KOPT-K1 (cell line): Measurements from ENCODE around the gene SFRP5.

Experiments
- H3K27ac ChIP-seq: fragments of 200-600 bp; sonication (generic); 2 replicates; pipeline ENCODE4 v1.5.1; 2016; ENCODE audit warnings: antibody characterized with exemption, mild to moderate bottlenecking, low read depth, low read length; ENCODE audit not compliant: poor library complexity, severe bottlenecking
- H3K36me3 ChIP-seq: fragments of 200-600 bp; sonication (generic); 2 replicates; pipeline ENCODE4 v1.5.1; 2017; ENCODE audit warnings: antibody characterized with exemption, mild to moderate bottlenecking, low read length, moderate library complexity; ENCODE audit not compliant: insufficient read depth
- H3K9me3 ChIP-seq: fragments of 200-600 bp; sonication (generic); 2 replicates; pipeline ENCODE4 v1.5.1; 2017; ENCODE audit warnings: antibody characterized with exemption, low read length, mild to moderate bottlenecking; ENCODE audit not compliant: insufficient read depth, poor library complexity, severe bottlenecking

SFRP5 gene

DNA sequence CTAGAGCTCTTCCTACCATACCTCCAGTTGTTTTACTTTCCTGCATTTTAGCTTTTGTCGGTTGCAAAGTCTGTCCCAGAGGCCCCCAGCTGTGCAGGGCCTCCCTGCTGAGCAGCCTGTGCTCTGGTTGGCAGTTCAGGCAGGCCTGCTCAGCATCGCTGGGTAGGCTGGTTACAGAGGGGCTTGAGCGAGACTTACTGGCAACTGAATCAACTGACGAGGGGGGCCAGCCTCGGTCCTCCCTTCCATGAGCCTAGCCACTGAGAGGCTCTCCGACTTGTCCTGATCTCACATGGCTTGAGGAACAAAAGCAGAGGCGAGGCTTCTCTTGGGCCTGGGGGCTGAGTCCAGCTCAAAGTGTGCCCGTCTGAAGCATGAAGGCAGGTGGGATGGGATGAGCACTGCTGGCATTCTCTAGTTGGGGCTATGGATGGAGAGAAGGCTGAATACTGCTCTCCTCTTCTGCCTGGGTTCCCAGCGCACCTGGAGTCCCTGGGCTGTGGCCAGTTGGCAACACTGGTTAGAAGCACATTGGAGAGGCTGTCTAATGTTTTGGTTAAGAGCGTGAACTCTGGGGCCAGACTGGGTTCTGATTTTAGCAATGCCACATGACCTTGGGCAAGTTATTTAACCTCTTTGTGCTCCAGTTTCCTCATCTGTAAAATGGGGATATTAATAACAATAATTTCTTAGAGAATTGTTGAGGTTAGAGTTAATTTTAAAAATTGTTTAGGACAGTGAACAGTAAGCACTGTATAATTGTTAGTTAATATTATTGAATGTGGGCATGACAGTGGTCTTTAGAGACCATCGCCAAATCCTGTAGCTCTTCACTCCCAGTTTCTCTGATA, 6.9 kb upstream of the SFRP5 start:
- Histone ChIP-seq H3K36me3 (no peaks in the 10 kb centered on the region), H3K27ac (no peak overlapping the region), H3K9me3 (no peaks in the 10 kb centered on the region)

DNA sequence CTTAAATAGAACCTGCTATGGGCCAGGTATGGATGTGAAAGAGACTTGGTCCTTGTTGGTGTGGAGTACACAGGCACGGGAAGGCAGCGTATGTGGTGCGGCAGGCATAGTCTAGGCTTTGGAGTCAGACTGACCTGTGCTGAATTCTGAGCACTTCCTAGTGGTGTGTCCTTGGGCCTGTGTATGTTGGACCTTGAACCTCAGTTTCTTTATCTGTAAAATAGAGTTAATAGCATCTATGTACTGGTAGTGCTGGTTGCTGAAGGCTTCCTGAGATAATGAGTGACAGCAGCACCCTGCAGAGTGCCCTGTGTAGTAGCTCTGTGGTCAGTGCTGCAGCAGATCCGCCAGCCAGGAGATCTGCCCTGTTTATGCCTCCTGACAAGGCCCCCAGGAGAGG, 5.3 kb upstream of the SFRP5 start:
- Histone ChIP-seq H3K9me3 (no peaks in the 10 kb centered on the region), H3K36me3 (no peaks in the 10 kb centered on the region), H3K27ac (no peak overlapping the region)

- Histone ChIP-seq H3K36me3 (no peaks in the 10 kb centered on the region), H3K9me3 (no peaks in the 10 kb centered on the region), H3K27ac (no peak overlapping the region)
Measured at GRCh38 chr10:97774811-97775294, 3.1 kb upstream of the SFRP5 start.

DNA sequence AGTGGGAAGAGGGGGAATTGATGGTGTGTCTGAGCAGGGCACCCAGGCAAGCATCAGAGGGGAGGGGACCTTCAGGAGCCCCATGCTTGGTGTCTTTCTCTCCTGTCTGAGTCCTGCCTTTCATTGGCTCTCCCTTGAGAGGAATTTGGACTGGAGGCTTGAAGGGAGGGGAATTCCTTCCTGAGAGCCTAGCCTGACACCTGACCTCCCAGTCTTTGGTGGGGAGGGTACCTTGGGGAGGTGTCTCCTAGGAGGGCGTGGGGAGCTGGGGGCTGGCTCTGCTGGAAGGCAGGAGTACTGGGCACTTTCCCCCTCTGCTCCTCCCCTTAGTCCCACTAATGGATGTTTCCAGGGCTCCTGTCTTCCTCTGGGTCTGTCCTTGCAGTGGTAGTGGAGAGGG, 1.3 kb upstream of the SFRP5 start:
- H3K36me3 ChIP-seq, result no peaks in the 10 kb centered on the region
- no peaks in the 10 kb centered on the region for H3K9me3 ChIP-seq
- no peak overlapping the region for H3K27ac ChIP-seq

DNA sequence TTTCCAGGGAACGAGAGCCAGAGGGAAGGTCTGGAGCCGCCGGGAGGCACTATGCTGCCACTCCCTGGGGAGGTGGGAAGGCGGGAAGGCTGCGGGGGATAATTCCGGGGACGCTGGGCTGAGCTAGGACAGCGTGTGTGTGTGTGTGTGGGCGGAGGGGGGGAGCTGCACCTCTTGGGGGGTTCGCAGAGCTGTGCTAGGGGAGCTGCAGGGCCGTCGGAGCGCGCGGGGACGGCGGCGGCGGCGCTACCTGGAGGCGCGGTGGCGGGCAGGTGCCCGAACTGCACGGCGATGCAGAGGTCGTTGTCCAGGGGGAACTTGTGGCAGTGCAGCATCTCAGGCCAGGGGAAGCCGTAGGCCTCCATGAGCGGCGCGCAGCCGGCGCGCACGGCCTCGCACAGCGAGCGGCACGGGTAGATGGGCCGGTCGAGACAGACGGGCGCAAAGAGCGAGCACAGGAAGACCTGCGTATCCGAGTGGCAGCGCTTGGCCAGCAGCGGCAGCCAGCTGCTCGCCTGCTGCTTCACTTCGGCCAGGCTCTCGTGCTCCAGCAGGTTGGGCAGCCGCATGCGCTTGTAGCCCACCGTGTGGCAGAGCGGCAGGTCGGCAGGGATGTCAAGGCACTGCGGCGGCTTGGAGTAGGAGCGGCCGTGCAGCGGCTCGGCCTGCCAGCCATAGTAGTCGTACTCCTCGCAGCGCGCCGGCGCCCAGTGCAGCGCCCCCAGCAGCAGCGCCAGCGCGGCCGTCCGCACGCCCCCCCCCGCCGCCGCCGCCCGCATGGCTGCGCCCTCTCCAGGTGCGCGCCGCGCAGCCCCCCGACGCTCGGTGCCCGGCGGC, 526 bp downstream of the SFRP5 start:
- Histone ChIP-seq H3K27ac (no peak overlapping the region), H3K9me3 (no peaks in the 10 kb centered on the region), H3K36me3 (no peaks in the 10 kb centered on the region; the same call in 1 of the 2 replicates)

DNA sequence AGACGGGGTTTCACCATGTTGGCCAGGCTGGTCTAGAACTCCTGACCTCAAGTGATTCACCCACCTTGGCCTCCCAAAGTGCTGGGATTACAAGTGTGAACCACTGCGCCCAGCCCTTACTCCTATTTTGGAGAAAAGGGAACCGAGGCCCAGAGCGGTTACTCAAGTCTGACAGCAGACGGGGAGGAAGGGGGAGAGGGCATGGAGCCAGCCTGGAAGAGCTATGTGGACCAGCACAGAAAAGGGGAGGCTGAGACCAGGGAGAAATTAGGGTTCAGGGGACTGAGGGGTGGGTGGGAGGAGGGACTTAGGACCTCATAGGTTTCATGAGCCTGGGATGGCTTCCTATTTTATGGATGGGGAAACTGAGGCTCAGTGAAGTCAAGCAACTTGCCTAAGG, 1.5 kb downstream of the SFRP5 start:
- no peak overlapping the region for H3K27ac ChIP-seq
- no peaks in the 10 kb centered on the region; the same call in 1 of the 2 replicates for H3K36me3 ChIP-seq
- no peaks in the 10 kb centered on the region for H3K9me3 ChIP-seq

GRCh38 chr10:97768322-97769315, 3.2 kb downstream of the SFRP5 start:
- Histone ChIP-seq H3K27ac (no peak overlapping the region), H3K9me3 (no peaks in the 10 kb centered on the region), H3K36me3 (no peaks in the 10 kb centered on the region; the same call in 1 of the 2 replicates)

DNA sequence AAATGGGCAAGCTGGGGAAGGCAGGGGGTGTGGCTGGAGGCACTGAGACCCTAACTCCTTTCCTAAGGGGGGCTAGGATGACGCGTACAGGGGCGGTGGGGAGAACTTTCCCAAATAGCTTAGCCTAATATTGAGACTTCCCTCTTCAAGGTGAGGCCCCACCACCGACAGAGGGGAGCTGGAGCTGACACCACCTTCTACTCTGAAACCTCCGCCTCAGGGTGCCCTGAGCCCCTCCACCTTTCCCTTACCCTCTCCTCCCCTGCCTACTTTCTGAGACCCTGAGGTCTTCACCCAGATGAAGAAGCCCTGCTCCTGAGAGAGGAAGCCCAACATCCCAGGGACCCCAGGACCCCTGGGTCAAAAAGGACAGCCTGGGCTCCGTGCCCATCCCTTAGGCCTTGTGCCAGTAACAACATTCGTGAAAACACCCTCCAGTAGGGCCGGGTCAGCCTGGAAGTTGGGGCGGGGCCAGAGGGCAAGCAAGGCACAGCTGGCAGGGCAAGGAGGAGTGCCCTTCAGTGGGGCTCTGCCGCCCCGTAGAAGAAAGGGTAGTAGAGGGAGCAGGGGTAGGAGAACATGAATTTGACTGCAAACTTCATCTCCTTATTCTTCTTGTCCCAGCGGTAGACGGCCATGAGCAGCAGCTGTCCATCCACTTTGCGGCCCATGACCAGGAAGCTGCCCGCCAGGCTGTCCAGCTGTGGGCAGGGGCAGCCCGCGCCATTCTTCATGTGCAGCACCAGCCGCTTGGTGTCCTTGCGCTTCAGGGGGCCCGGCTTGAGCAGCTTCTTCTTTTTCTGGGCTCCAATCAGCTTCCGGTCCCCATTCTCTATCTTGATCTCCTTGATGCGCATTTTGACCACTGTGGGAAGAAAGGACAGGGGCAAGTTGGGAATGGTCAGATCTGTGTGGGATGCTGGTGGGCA, 4.5 kb downstream of the SFRP5 start:
- peaks cover 8% of the 10 kb centered on the region for H3K36me3 ChIP-seq
- no peaks in the 10 kb centered on the region for H3K9me3 ChIP-seq
- H3K27ac ChIP-seq, result no peak overlapping the region

DNA sequence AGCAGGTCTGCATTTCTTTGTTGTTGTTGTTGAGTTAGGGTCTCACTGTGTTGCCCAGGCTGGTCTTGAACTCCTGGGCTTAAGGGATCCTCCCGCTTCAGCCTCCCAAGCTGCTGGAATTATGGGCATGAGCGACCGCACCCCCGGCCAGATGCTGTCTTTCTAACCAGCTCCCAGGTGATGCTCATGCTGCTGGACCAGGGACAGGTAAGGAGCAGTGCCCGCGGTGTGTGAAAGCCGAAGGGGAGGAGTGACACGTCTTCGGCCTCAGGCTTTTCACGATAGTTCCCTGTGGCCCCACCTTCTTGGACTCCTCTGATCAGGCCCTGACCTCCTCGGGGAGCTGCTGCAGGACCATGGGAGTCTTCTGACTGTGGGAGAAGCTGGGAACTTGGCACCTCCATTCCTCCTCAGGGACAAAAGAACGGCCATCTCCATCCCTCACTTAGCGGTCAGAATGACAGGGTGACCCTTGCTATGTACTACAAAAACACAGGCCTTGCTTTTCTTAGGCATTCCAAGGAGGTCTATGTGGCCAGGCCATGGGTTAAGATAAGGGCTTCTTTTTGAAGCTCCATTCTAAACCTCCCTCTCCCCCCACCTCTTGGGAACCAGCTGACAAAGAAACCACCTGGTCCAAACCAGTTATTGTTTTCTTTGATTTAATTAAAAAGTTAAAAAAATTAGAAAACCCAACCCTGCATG, 5.5 kb downstream of the SFRP5 start:
- Histone ChIP-seq H3K9me3 (no peaks in the 10 kb centered on the region), H3K27ac (no peak overlapping the region), H3K36me3 (peaks cover 18% of the 10 kb centered on the region)

DNA sequence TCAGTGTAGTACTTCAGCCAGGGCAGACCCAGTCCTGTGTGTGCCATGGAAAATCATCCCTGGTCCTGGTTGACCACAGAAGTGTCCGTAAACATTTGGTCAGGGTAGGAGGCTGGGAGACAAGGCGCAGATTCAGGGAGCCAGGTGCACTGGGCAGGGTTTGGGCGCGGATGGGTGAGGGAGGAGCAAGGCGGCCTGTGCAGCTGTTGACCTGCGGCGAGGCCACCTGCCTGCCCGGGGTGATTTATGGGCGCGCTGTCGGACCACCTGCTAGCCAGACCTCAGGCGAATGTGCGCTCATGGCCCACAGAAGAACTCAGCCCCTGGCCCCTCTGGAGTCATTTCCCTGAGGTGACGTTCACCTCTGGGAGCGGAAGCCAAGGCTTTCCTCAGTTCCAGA, 6.6 kb downstream of the SFRP5 start:
- H3K27ac ChIP-seq, result no peak overlapping the region
- H3K36me3 ChIP-seq, result peaks cover 27% of the 10 kb centered on the region
- H3K9me3 ChIP-seq, result no peaks in the 10 kb centered on the region

- Histone ChIP-seq H3K36me3 (peaks cover 34% of the 10 kb centered on the region), H3K27ac (no peak overlapping the region)
Measured at GRCh38 chr10:97764519-97764931, 7.3 kb downstream of the SFRP5 start.

GRCh38 chr10:97763947-97764346, 7.9 kb downstream of the SFRP5 start:
- Histone ChIP-seq H3K36me3 (peaks cover 40% of the 10 kb centered on the region), H3K9me3 (no peaks in the 10 kb centered on the region), H3K27ac (no peak overlapping the region)

More at GRCh38 chr10:97764519-97764931, 7.3 kb downstream of the SFRP5 start:
- H3K9me3 ChIP-seq, result no peaks in the 10 kb centered on the region

DNA sequence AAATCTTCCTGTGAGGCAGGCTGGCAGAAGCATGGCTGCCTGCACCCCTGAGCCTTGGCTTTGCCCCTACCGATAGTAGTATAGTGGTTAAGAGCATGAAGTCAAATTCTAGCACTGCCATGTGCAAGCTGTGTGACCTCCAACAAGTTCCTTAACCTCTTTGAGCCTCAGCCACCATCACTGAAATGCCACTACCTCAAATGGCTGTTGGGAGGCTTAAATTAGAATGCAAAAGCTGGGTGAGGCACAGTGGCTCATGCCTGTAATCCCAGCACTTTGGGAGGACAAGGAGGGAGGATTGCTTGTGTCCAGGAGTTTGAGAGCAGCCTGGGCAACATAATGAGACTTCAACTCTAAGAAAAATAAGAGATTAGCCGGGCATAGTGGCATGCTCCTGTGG, 8.4 kb downstream of the SFRP5 start:
- Histone ChIP-seq H3K9me3 (no peaks in the 10 kb centered on the region), H3K27ac (no peak overlapping the region), H3K36me3 (peaks cover 43% of the 10 kb centered on the region)
